Panc1 (cell line): Measurements from ENCODE around the gene UPK1B. TPM values are rescaled to one million over a fixed set of nuclear protein-coding genes. Genes with fewer than 3 reads are reported as not detected.

Experiments
- ATAC-seq: fragments of 200-7000 bp; cut with Tn5 transposase; 2 replicates; pipeline ENCODE4 v1.9.1; 2020; ENCODE audit warnings: mild to moderate bottlenecking, moderate library complexity
- BruUV-seq: library from RNA; stranded (reverse); fragments of 400-500 nt; replicated peaks from 2 replicates; lab custom pipeline; 2021; lab: Mats Ljungman, UMichigan
- CTCF ChIA-PET: fragments of 300-600 bp; sonication (Branson Sonifier 250); formaldehyde crosslinking; loops from one replicate; lab custom pipeline; 2022; ENCODE audit warnings: antibody characterized with exemption; lab: Charles Lee
- POLR2A ChIA-PET: fragments of 300-600 bp; sonication (Branson Sonifier 250); formaldehyde crosslinking; loops from one replicate; lab custom pipeline; 2022; ENCODE audit warnings: antibody characterized with exemption; lab: Charles Lee
- DNase-seq: peaks from one replicate; pipeline ENCODE4 v3.0.0-alpha.2; 2010; ENCODE audit warnings: low read depth, low spot score
- H3K27ac ChIP-seq: 2 replicates; pipeline ENCODE4 v1.5.1; 2011; ENCODE audit warnings: mild to moderate bottlenecking, low read length, inconsistent platforms
- H3K27me3 ChIP-seq: fragments of 200-500 bp; sonication (Bioruptor generic); 2 replicates; pipeline ENCODE4 v1.6.0; 2014; ENCODE audit warnings: low read length, inconsistent platforms; ENCODE audit not compliant: control insufficient read depth, insufficient read depth
- H3K36me3 ChIP-seq: fragments of 200-500 bp; sonication (Bioruptor generic); 2 replicates; pipeline ENCODE4 v1.5.1; 2014; ENCODE audit warnings: inconsistent platforms, mild to moderate bottlenecking, low read length, moderate library complexity; ENCODE audit not compliant: control insufficient read depth, insufficient read depth
- H3K4me1 ChIP-seq: 2 replicates; pipeline ENCODE4 v1.5.1; 2011; ENCODE audit warnings: inconsistent platforms, mild to moderate bottlenecking, low read length, moderate library complexity; ENCODE audit not compliant: control insufficient read depth, insufficient read depth
- H3K4me3 ChIP-seq, 2 experiments: 2 replicates each; pipeline ENCODE4 v1.5.1; 2011 to 2012; ENCODE audit warnings: low read depth in 2 of 2, low read length in 2 of 2, mild to moderate bottlenecking in 2 of 2, inconsistent platforms in 1 of 2, moderate library complexity in 1 of 2
- H3K9me3 ChIP-seq: fragments of 200-500 bp; sonication (Bioruptor generic); 2 replicates; pipeline ENCODE4 v1.5.1; 2014; ENCODE audit warnings: low read depth, mild to moderate bottlenecking, inconsistent platforms, low read length, moderate library complexity; ENCODE audit not compliant: control insufficient read depth, insufficient read depth
- POLR2AphosphoS5 ChIP-seq: IDR thresholded peaks from 2 replicates; pipeline ENCODE4 v1.6.1; 2012; ENCODE audit warnings: mild to moderate bottlenecking, low read depth, low read length, moderate library complexity
- SIN3A ChIP-seq: IDR thresholded peaks from 2 replicates; pipeline ENCODE4 v1.6.1; 2012; ENCODE audit warnings: low read depth, mild to moderate bottlenecking, low read length, moderate library complexity, borderline replicate concordance; ENCODE audit not compliant: insufficient read depth
- TCF7L2 ChIP-seq: IDR thresholded peaks from 2 replicates; pipeline ENCODE4 v1.6.1; 2011; ENCODE audit warnings: mild to moderate bottlenecking, low read depth, low read length, inconsistent platforms
- in situ Hi-C: cut with HindIII; loops from 2 replicates; pipeline ENCODE4 v1.10.0; 2016; ENCODE audit warnings: low sequenced_read_pairs, low pct_unique_long_range_greater_than_20kb
- intact Hi-C: fragments of 100-400 bp; cut with micrococcal nuclease; formaldehyde crosslinking; loops from one replicate; pipeline ENCODE4 v1.10.0; 2022; ENCODE audit not compliant: unreplicated experiment
- total RNA-seq: library from RNA; stranded (reverse); gene quantifications from one replicate; pipeline ENCODE4 v1.2.1, GENCODE V29; 2021; ENCODE audit not compliant: unreplicated experiment
- TF ChIP-seq, protein P1 (sequence below): fragments of 450-650 bp; IDR thresholded peaks from 2 replicates; pipeline ENCODE4 v1.5.1; 2017; ENCODE audit warnings: mild to moderate bottlenecking
- TF ChIP-seq, protein P2 (sequence below), 2 experiments: IDR thresholded peaks; 2 replicates each; pipeline ENCODE4 v1.6.1; 2011 to 2012; ENCODE audit warnings: low read depth in 2 of 2, control low read depth in 1 of 2, low read length in 1 of 2, mild to moderate bottlenecking in 1 of 2, moderate library complexity in 1 of 2; ENCODE audit not compliant: insufficient read depth in 1 of 2

Gene UPK1B
- total RNA-seq, 1 experiment from 2014 or later, result 4.4 TPM

DNA sequence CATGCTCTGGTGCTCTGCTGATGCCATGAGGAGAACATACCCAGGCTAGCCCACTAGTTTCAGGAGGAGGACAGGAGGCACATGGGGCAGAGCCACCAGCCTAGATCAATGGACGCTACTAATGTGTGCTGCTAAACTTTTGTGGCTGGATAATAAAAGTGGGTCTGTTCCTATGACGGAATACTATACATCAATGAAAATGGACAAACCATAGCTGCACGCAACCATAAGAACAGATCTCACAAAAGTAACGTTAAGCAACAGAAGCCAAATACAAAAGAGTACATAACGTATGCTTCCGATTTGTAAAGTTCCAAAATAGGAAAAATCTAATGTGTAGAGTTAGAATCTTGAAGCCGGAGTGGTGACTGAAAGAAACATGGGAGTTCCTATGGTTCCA is 55.8 kb downstream of the UPK1B start:
- intact Hi-C loops, result no loop called here
- ATAC-seq (no peak), DNase-seq (no peak)
- Histone ChIP-seq H3K27ac (no peak overlapping the region), H3K9me3 (no peaks in the 10 kb centered on the region), H3K4me1 (no peaks in the 10 kb centered on the region), H3K4me3 (no peak overlapping the region), H3K36me3 (peaks cover 7% of the 10 kb centered on the region; the same call in 1 of the 2 replicates), H3K27me3 (no peaks in the 10 kb centered on the region)
- CTCF ChIA-PET, result no interaction called here
- TF ChIP-seq SIN3A, result no peak
- TF ChIP-seq TCF7L2, result no peak
- TF ChIP-seq, protein P1, sequence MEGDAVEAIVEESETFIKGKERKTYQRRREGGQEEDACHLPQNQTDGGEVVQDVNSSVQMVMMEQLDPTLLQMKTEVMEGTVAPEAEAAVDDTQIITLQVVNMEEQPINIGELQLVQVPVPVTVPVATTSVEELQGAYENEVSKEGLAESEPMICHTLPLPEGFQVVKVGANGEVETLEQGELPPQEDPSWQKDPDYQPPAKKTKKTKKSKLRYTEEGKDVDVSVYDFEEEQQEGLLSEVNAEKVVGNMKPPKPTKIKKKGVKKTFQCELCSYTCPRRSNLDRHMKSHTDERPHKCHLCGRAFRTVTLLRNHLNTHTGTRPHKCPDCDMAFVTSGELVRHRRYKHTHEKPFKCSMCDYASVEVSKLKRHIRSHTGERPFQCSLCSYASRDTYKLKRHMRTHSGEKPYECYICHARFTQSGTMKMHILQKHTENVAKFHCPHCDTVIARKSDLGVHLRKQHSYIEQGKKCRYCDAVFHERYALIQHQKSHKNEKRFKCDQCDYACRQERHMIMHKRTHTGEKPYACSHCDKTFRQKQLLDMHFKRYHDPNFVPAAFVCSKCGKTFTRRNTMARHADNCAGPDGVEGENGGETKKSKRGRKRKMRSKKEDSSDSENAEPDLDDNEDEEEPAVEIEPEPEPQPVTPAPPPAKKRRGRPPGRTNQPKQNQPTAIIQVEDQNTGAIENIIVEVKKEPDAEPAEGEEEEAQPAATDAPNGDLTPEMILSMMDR, result no peak
- no peak for TF ChIP-seq POLR2AphosphoS5
- TF ChIP-seq, protein P2, sequence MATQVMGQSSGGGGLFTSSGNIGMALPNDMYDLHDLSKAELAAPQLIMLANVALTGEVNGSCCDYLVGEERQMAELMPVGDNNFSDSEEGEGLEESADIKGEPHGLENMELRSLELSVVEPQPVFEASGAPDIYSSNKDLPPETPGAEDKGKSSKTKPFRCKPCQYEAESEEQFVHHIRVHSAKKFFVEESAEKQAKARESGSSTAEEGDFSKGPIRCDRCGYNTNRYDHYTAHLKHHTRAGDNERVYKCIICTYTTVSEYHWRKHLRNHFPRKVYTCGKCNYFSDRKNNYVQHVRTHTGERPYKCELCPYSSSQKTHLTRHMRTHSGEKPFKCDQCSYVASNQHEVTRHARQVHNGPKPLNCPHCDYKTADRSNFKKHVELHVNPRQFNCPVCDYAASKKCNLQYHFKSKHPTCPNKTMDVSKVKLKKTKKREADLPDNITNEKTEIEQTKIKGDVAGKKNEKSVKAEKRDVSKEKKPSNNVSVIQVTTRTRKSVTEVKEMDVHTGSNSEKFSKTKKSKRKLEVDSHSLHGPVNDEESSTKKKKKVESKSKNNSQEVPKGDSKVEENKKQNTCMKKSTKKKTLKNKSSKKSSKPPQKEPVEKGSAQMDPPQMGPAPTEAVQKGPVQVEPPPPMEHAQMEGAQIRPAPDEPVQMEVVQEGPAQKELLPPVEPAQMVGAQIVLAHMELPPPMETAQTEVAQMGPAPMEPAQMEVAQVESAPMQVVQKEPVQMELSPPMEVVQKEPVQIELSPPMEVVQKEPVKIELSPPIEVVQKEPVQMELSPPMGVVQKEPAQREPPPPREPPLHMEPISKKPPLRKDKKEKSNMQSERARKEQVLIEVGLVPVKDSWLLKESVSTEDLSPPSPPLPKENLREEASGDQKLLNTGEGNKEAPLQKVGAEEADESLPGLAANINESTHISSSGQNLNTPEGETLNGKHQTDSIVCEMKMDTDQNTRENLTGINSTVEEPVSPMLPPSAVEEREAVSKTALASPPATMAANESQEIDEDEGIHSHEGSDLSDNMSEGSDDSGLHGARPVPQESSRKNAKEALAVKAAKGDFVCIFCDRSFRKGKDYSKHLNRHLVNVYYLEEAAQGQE (IDR thresholded peaks at IDR 0.05; ENCODE audit: insufficient read depth in 1 of 2, low read depth in 2 of 2, low read length in 1 of 2), result no peak
- BruUV-seq, result no TSS peak
- in situ Hi-C loops, result no loop called here
- POLR2A ChIA-PET, result no interaction called here

DNA sequence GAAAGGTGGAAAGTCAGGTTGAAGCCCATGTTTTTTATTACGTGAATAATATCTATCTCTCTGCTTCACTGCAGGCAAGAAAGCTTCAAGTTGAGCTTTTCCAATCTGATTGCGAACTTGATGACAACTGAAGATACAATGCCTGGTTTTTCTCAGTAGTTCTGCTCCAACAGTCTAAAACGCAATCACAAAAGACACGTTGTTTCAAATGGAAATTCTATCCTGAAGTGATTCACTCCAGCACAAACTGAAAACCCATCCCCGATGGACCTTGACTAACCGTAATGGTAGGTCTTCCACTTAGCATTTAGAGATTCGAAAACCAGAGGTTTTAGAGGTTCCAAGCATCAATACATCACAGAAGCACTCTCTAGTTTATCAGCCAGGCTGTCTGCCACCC is 56.7 kb downstream of the UPK1B start:
- Histone ChIP-seq H3K4me3 (no peak overlapping the region), H3K9me3 (no peaks in the 10 kb centered on the region), H3K36me3 (0 out of 2 replicates have a peak, but pooled peaks cover 4% of the 10 kb centered on the region), H3K4me1 (no peaks in the 10 kb centered on the region), H3K27ac (no peak overlapping the region), H3K27me3 (no peaks in the 10 kb centered on the region)
- intact Hi-C loops (no loop called here), in situ Hi-C loops (no loop called here)
- no peak for DNase-seq
- ChIA-PET POLR2A (interaction anchor here (0.6 kb wide), 1 partner anchor 157 kb away, joined by 3 read pairs; no protein-coding TSS in a partner anchor), CTCF (no interaction called here)
- TF ChIP-seq SIN3A (no peak), POLR2AphosphoS5 (no peak), TCF7L2 (no peak)
- TF ChIP-seq, protein P1, result no peak
- TF ChIP-seq, protein P2 (IDR thresholded peaks at IDR 0.05; ENCODE audit: insufficient read depth in 1 of 2, low read depth in 2 of 2, low read length in 1 of 2), result no peak
- BruUV-seq, result no TSS peak
- ATAC-seq, result no peak
